Sigmoid colon (tissue), 7 donors: ENCODE results near the gene KIF2C. TPM values are rescaled to one million over a fixed set of nuclear protein-coding genes. Genes with fewer than 3 reads are reported as not detected.

ENCODE experiments used
- DNase-seq: peaks from one replicate; pipeline ENCODE4 v3.0.0-alpha.2; 2019
- H3K27ac ChIP-seq, 4 donors: fragments of 200-600 bp; sonication (generic); one replicate each; pipeline ENCODE4 v1.5.1; 2016 to 2019; ENCODE audit warnings: mild to moderate bottlenecking in 1 of 4
- H3K27me3 ChIP-seq, 3 donors: fragments of 200-600 bp; sonication (generic); one replicate each; pipeline ENCODE4 v1.5.1; 2019; ENCODE audit warnings: mild to moderate bottlenecking in 1 of 3
- H3K36me3 ChIP-seq, 4 donors: fragments of 200-600 bp; sonication (generic); one replicate each; pipeline ENCODE4 v1.5.1; 2016 to 2019
- H3K4me1 ChIP-seq, 4 donors: fragments of 200-600 bp; sonication (generic); one replicate each; pipeline ENCODE4 v1.5.1; 2017 to 2019
- H3K4me3 ChIP-seq, 4 donors: fragments of 200-600 bp; sonication (generic); one replicate each; pipeline ENCODE4 v1.5.1; 2017 to 2019; ENCODE audit warnings: mild to moderate bottlenecking in 2 of 4, moderate library complexity in 1 of 4
- H3K9me3 ChIP-seq, 4 donors: fragments of 200-600 bp in 3 of 4; sonication (generic) in 3 of 4; one replicate each; pipeline versions ENCODE4 v1.5.1 to v1.6.1; 2013 to 2019
- CTCF ChIP-seq, 4 experiments: fragments of 450-650 bp in 3 of 4; fragments of 200-600 bp in 1 of 4; IDR thresholded peaks; one replicate each; pipeline ENCODE4 v1.5.1; 2016 to 2019; ENCODE audit warnings: antibody characterized with exemption in 4 of 4, mild to moderate bottlenecking in 3 of 4, moderate library complexity in 2 of 4
- EP300 ChIP-seq, 4 donors: sonication (generic); formaldehyde crosslinking; IDR thresholded peaks; one replicate each; pipeline ENCODE4 v1.6.1; 2017; ENCODE audit warnings: antibody characterized with exemption in 4 of 4
- POLR2A ChIP-seq, 2 donors: fragments of 450-650 bp; IDR thresholded peaks; one replicate each; pipeline ENCODE4 v1.6.1; 2016; ENCODE audit warnings: antibody characterized with exemption in 2 of 2, mild to moderate bottlenecking in 2 of 2, moderate library complexity in 2 of 2
- POLR2AphosphoS5 ChIP-seq, 4 donors: sonication (generic); formaldehyde crosslinking; IDR thresholded peaks; one replicate each; pipeline ENCODE4 v1.6.1; 2017; ENCODE audit warnings: antibody characterized with exemption in 4 of 4
- WGBS, 2 donors: extraction: QIAGEN DNeasy Blood & Tissue Kit; methylation state at CpG; one replicate each; pipeline ENCODE4 v1.1.7; 2013; 5-methylcytosine and 5-hydroxymethylcytosine counted together
- intact Hi-C: fragments of 100-400 bp; cut with DNase I; formaldehyde crosslinking; loops from one replicate; pipeline ENCODE4 v1.15.1; 2023
- polyA plus RNA-seq, 3 donors: library from polyadenylated mRNA; stranded (reverse); fragments of 200-250 nt; gene quantifications; one replicate each; pipeline ENCODE4 v1.2.3, GENCODE V29; 2013
- total RNA-seq, 4 donors: library from RNA; depleted of rRNA; stranded (reverse); fragments of >200 nt; gene quantifications; one replicate each; pipeline ENCODE4 v1.1.0, GENCODE V29; 2016
- donor health status: healthy with polysubstance abuse.
- donor health status: Bipolar disorder and iron deficiency.
- donor health status: healthy.

Gene KIF2C
- total and polyA plus RNA-seq, 7 donors = 0.36 to 16.2 (median 1.9) TPM

DNA sequence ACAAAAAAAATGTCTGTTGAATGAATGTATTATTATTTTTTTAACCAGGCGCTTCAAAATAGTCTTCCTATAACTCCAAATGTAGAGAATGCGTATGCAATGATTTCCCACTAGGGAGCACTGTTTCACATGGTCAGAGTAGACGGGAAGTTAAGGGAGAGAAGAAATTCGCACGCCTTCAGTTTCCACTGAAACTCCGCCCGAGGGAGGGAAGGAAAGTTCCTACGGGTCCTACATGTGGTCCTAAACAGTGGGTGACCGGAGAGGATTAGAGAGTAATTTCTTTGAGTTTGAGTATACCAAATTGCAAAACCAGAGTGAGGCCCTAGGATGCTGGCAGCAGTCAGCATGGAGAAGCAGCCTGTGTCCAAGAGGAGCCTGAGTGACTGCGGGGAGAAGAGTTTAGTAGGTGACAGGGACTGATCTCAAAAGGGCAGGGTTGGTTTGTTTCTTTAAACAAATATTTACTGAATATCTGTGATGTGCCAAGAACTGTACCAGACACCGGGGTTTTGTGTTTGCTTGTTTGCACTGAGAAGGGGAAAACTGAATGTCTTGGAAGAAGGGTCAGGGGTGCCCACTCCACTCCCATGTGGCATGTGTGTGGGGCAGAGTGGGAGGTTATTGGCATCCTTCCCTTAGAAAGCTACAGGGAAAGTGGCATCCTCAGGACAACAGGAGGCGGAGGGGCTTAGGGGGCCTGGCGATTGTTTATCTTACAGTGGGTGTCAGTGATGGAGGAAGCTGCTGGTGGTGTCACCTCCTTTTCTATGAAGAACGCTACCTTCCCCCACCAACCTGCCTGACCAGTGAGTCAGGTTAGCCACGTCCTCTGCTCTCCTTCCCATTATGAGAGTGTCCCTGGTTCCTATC is 31.4 kb upstream of the KIF2C start:
- Histone ChIP-seq H3K4me1 (peaks cover 0 to 8% (median 0%) of the 10 kb centered on the region in 4 donors), H3K4me3 (peak overlapping the region in 1 of 4 donors; percentile 6), H3K27me3 (no peaks in the 10 kb centered on the region), H3K36me3 (no peaks in the 10 kb centered on the region), H3K27ac (no peak overlapping the region), H3K9me3 (no peaks in the 10 kb centered on the region)
- DNase-seq = no peak
- WGBS, 2 donors = 25 to 40% methylated on average over 15 of the region's 15 CpGs
- intact Hi-C loops = no loop called here
- TF ChIP-seq POLR2AphosphoS5 (IDR thresholded peaks at IDR 0.05) = no peak
- TF ChIP-seq CTCF (IDR thresholded peaks at IDR 0.05) = peak in 2 of 4 experiments; percentile 54 to 58
- TF ChIP-seq POLR2A (IDR thresholded peaks at IDR 0.05) = no peak
- no peak for TF ChIP-seq EP300 (IDR thresholded peaks at IDR 0.05)

GRCh38 chr1:44713321-44713781 is 26.3 kb upstream of the KIF2C start:
- WGBS, 2 donors = 23 to 38% methylated on average over 6 of the region's 6 CpGs
- TF ChIP-seq POLR2A (IDR thresholded peaks at IDR 0.05) (no peak), POLR2AphosphoS5 (IDR thresholded peaks at IDR 0.05) (no peak), EP300 (IDR thresholded peaks at IDR 0.05) (no peak), CTCF (IDR thresholded peaks at IDR 0.05) (no peak)

DNA sequence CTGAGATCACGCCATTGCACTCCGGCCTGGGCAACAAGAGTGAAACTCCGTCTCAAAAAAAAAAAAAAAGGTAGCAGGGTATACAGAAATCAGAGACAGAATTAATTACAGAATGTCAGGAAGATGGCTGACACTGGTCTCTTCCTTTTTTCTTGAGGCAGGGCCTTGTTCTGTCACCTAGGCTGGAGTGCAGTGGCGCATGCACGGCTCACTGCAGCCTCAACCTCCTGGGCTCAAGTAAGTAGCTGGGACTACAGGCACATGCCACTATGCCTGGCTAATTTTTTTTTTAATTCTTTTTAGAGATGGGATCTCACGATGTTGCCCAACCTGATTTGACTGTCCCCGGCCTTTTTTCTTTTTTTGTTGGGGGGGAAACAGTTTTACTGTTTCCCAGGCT is 25.1 kb upstream of the KIF2C start:
- TF ChIP-seq POLR2AphosphoS5 (IDR thresholded peaks at IDR 0.05) (no peak), EP300 (IDR thresholded peaks at IDR 0.05) (no peak), POLR2A (IDR thresholded peaks at IDR 0.05) (no peak), CTCF (IDR thresholded peaks at IDR 0.05) (no peak)
- H3K4me1 ChIP-seq = peaks cover 0 to 7% (median 5%) of the 10 kb centered on the region in 4 donors
- intact Hi-C loops = loop anchor here (10.0 kb wide), 1 partner anchor 580 kb away; no protein-coding TSS in a partner anchor
- no peak overlapping the region for H3K4me3 ChIP-seq
- no peak for DNase-seq
- no peaks in the 10 kb centered on the region for H3K36me3 ChIP-seq
- 89 to 90% methylated on average over 7 of the region's 7 CpGs for WGBS, 2 donors
- no peak overlapping the region for H3K27ac ChIP-seq
- H3K27me3 ChIP-seq = no peaks in the 10 kb centered on the region
- H3K9me3 ChIP-seq = no peaks in the 10 kb centered on the region

More at GRCh38 chr1:44713321-44713781, 26.3 kb upstream of the KIF2C start:
- Histone ChIP-seq H3K27me3 (no peaks in the 10 kb centered on the region), H3K36me3 (no peaks in the 10 kb centered on the region), H3K4me3 (no peak overlapping the region), H3K4me1 (peaks cover 0 to 7% (median 5%) of the 10 kb centered on the region in 4 donors), H3K9me3 (no peaks in the 10 kb centered on the region), H3K27ac (no peak overlapping the region)
- DNase-seq = no peak
- intact Hi-C loops = loop anchor here (10.0 kb wide), 1 partner anchor 581 kb away; no protein-coding TSS in a partner anchor

DNA sequence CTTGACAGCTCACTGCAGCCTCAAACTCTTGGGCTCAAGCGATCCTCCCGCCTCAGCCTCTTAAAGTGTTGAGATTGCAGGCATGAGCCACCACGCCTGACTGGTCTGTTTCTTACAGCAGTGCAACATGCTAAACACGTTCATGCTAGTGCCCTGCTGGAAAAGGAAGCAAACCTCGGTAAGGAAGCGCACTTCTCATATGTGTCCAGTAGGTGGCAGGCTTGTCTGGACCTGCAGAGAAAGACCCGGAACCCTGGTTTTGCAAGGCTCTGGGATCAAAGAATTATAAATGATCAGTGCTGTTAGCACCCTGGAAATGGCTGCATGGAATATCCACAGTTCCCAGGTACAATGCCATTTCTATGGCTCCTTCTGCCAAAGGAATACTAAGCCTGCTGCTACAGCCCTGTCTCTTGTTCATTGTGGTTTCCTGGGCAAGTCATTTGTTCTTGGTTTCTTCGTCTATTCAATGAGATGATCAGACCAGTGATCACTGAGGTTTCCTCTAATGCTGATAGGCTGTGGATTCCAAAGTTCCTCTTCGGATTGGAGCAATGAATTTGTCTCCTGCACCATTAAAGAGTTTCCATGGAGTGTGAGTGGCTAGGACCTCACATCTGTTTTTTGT is 24.6 kb upstream of the KIF2C start:
- no peaks in the 10 kb centered on the region for H3K9me3 ChIP-seq
- intact Hi-C loops = loop anchor here (10.0 kb wide), 1 partner anchor 580 kb away; no protein-coding TSS in a partner anchor
- TF ChIP-seq EP300 (IDR thresholded peaks at IDR 0.05) (no peak), POLR2A (IDR thresholded peaks at IDR 0.05) (no peak), POLR2AphosphoS5 (IDR thresholded peaks at IDR 0.05) (no peak), CTCF (IDR thresholded peaks at IDR 0.05) (peak; percentile 53 to 91 (median 78))
- 9% methylated on average over 9 of the region's 9 CpGs for WGBS, 2 donors
- H3K4me1 ChIP-seq = peaks cover 0 to 7% (median 5%) of the 10 kb centered on the region in 4 donors
- H3K36me3 ChIP-seq = no peaks in the 10 kb centered on the region
- no peak overlapping the region for H3K27ac ChIP-seq
- no peak overlapping the region for H3K4me3 ChIP-seq
- peak; percentile 74 for DNase-seq
- H3K27me3 ChIP-seq = no peaks in the 10 kb centered on the region
